Upper lobe of right lung (tissue), 1 donor: ENCODE data around the gene PEPD. TPM values are rescaled to one million over a fixed set of nuclear protein-coding genes. Genes with fewer than 3 reads are reported as not detected.

Experiments
- ATAC-seq: fragments of 200-7000 bp; cut with Tn5 transposase; one replicate; pipeline ENCODE4 v1.9.1; 2020; ENCODE audit warnings: mild to moderate bottlenecking, moderate library complexity
- DNase-seq: peaks from one replicate; pipeline ENCODE4 v3.0.0-alpha.2; 2020
- H3K27ac ChIP-seq: fragments of 200-600 bp; one replicate; pipeline ENCODE4 v1.8.0; 2022
- H3K27me3 ChIP-seq: fragments of 200-600 bp; one replicate; pipeline ENCODE4 v1.8.0; 2022; ENCODE audit warnings: mild to moderate bottlenecking
- H3K36me3 ChIP-seq: fragments of 200-600 bp; one replicate; pipeline ENCODE4 v1.8.0; 2022
- H3K4me1 ChIP-seq: fragments of 200-600 bp; one replicate; pipeline ENCODE4 v1.8.0; 2022
- H3K4me3 ChIP-seq: fragments of 200-600 bp; one replicate; pipeline ENCODE4 v1.8.0; 2022; ENCODE audit warnings: mild to moderate bottlenecking
- H3K9me3 ChIP-seq: fragments of 200-600 bp; one replicate; pipeline ENCODE4 v1.8.0; 2022
- CTCF ChIP-seq: fragments of 200-600 bp; IDR thresholded peaks from one replicate; pipeline ENCODE4 v1.8.0; 2022; ENCODE audit warnings: antibody characterized with exemption
- intact Hi-C: fragments of 100-400 bp; cut with DNase I; formaldehyde crosslinking; loops from one replicate; pipeline ENCODE4 v1.11.0; 2022
- total RNA-seq: library from RNA; stranded (reverse); fragmentation: NEBNext Ultra II Directional; extraction: Animal tissue kit (Norgen Biotek cat#: 25700); gene quantifications from one replicate; pipeline ENCODE4 v1.2.1, GENCODE V29; 2021
- donor health status: DM: no; HTN: yes; CAD: no; lungs with severe emphysema.

PEPD gene
- total RNA-seq, 1 donor from 2014 or later = 78.4 TPM

- H3K36me3 ChIP-seq = peaks cover 30% of the 10 kb centered on the region
- TF ChIP-seq CTCF = no peak
- H3K9me3 ChIP-seq = no peaks in the 10 kb centered on the region
- H3K27ac ChIP-seq = no peak overlapping the region
- intact Hi-C loops = no loop called here
- H3K27me3 ChIP-seq = no peaks in the 10 kb centered on the region
- no peaks in the 10 kb centered on the region for H3K4me1 ChIP-seq
- DNase-seq (no peak), ATAC-seq (no peak)
- H3K4me3 ChIP-seq = no peak overlapping the region
Measured at GRCh38 chr19:33508009-33508408, 13.6 kb downstream of the PEPD start.

- Histone ChIP-seq H3K27me3 (no peaks in the 10 kb centered on the region), H3K36me3 (peaks cover 30% of the 10 kb centered on the region), H3K9me3 (no peaks in the 10 kb centered on the region), H3K4me1 (no peaks in the 10 kb centered on the region), H3K27ac (no peak overlapping the region), H3K4me3 (no peak overlapping the region)
- no peak for TF ChIP-seq CTCF
- intact Hi-C loops = no loop called here
- DNase-seq = no peak
- no peak for ATAC-seq
Measured at GRCh38 chr19:33507021-33507956, 14.3 kb downstream of the PEPD start.

DNA sequence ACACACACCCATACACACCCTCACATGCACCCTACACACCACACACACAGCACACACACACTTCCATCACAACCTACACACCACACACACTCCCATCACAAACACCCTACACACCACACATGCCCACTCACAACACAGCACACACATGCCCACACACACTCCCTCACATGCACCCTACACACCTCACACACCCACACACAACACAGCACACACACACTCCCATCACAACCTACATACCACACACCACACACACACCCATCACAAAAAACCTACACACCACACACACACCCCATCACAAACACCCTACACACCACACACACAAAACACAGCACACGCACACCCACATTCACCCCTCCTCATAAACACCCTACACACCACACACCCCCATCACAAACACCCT lies 15.1 kb downstream of the PEPD start:
- H3K4me1 ChIP-seq = no peaks in the 10 kb centered on the region
- DNase-seq (no peak), ATAC-seq (no peak)
- H3K36me3 ChIP-seq = peaks cover 22% of the 10 kb centered on the region
- intact Hi-C loops = no loop called here
- TF ChIP-seq CTCF = no peak
- H3K9me3 ChIP-seq = no peaks in the 10 kb centered on the region
- H3K27me3 ChIP-seq = no peaks in the 10 kb centered on the region
- H3K4me3 ChIP-seq = no peak overlapping the region
- no peak overlapping the region for H3K27ac ChIP-seq

DNA sequence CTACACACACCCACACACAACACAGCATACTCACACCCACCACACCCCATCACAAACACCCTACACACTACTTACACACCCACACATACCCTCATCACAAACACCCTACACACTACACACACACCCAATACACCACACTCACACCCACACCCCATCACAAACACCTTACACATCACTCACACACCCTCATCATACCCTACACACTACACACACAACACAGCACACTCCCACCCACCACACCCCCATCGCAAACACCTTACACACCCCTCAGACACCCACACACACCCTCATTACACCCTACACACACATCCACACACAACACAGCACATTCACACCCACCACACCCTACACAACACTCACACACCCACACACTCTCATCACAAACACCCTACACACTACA lies 15.8 kb downstream of the PEPD start:
- no peak overlapping the region for H3K4me3 ChIP-seq
- ATAC-seq (no peak), DNase-seq (no peak)
- no peaks in the 10 kb centered on the region for H3K27me3 ChIP-seq
- H3K4me1 ChIP-seq = no peaks in the 10 kb centered on the region
- intact Hi-C loops = no loop called here
- H3K9me3 ChIP-seq = no peaks in the 10 kb centered on the region
- no peak overlapping the region for H3K27ac ChIP-seq
- H3K36me3 ChIP-seq = peaks cover 20% of the 10 kb centered on the region
- TF ChIP-seq CTCF = no peak

- H3K4me3 ChIP-seq = no peak overlapping the region
- no peak for ATAC-seq
- intact Hi-C loops = no loop called here
- H3K27me3 ChIP-seq = no peaks in the 10 kb centered on the region
- no peaks in the 10 kb centered on the region for H3K4me1 ChIP-seq
- no peak for DNase-seq
- no peak overlapping the region for H3K27ac ChIP-seq
- H3K36me3 ChIP-seq = peaks cover 16% of the 10 kb centered on the region
- no peak for TF ChIP-seq CTCF
- no peaks in the 10 kb centered on the region for H3K9me3 ChIP-seq
Measured at GRCh38 chr19:33505148-33505547, 16.4 kb downstream of the PEPD start.
